HG02759 (cell line): Measurements from ENCODE around the gene BSG.

Source experiments
- ATAC-seq: cut with Tn5 transposase; IDR thresholded peaks from one replicate; pipeline ENCODE4 v1.9.1; 2021; ENCODE audit warnings: mild to moderate bottlenecking, moderate library complexity; ENCODE audit not compliant: unreplicated experiment

The BSG gene

GRCh38 chr19:539429-540030, 32.9 kb upstream of the BSG start:
- no peak for ATAC-seq

- ATAC-seq = no peak
Observed at GRCh38 chr19:540867-541637, 31.3 kb upstream of the BSG start.

DNA sequence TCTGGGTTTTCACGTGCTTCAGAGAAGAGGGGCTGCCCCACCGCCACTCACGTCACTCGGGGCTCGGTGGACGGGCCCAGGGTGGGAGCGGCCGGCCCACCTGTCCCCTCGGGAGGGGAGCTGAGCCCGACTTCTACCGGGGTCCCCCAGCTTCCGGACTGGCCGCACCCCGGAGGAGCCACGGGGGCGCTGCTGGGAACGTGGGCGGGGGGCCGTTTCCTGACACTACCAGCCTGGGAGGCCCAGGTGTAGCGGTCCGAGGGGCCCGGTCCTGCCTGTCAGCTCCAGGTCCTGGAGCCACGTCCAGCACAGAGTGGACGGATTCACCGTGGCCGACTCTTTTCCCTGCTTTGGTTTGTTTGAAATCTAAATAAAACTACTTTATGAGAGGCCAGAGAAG, 30.7 kb upstream of the BSG start:
- ATAC-seq = no peak

- ATAC-seq = no peak
Observed at GRCh38 chr19:542173-542866, 30.1 kb upstream of the BSG start.

DNA sequence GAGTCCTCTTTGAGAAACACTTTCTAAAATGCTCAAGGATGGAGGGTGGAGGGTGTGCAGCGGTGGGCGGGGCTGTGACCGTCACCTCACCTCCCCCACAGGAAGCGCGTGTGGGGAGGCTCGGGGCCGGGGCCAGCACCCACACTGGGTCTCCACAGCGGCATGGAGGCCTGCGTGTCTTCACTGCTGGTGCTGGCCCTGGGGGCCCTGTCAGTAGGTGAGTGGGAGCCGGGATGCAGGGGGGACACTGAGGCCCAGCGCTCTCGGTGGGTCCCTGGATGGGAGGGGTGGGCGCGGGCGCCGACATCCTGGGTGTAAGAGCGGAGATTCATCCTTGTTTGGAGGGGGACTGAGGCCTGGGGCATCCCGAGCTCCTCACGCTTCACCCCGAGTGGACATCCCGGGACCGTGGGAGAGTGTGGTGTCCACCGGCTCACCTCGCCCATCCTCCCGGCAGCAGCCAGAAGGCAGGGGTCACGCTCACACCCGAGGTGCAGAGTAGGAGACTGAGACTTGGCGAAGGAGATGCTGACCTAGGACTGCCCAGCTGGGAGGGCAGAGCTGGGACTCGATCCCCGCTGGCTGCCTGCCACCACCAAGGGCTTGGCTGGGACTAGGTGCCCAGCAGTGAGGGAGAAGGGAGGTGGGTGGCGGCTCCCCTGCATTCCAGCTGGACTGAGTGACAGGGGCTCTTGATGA, 28.3 kb upstream of the BSG start, which contains the start of gene GZMM:
GZMM (plus strand) TSS at position 144 of the 699 bp plus-strand sequence; CDS start at position 163, 19 bp downstream.
- no peak for ATAC-seq

DNA sequence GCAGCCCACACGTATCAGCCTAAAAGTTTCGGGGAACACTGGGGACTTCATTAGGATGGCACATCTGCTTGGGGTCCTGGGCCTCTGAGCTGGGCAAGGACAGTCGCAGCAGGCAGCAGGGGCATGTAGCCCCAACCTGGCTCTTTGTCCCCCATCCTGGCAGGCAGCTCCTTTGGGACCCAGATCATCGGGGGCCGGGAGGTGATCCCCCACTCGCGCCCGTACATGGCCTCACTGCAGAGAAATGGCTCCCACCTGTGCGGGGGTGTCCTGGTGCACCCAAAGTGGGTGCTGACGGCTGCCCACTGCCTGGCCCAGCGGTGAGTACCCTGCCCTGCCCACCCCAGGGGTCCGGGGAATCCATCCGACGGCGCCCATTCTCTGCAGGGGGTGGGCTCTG, 25.3 kb upstream of the BSG start:
- ATAC-seq = no peak

GRCh38 chr19:547836-548720, 24.3 kb upstream of the BSG start:
- no peak for ATAC-seq

- no peak for ATAC-seq
Observed at GRCh38 chr19:548886-549830, 23.2 kb upstream of the BSG start.

GRCh38 chr19:554817-555216, 17.6 kb upstream of the BSG start:
- no peak for ATAC-seq

DNA sequence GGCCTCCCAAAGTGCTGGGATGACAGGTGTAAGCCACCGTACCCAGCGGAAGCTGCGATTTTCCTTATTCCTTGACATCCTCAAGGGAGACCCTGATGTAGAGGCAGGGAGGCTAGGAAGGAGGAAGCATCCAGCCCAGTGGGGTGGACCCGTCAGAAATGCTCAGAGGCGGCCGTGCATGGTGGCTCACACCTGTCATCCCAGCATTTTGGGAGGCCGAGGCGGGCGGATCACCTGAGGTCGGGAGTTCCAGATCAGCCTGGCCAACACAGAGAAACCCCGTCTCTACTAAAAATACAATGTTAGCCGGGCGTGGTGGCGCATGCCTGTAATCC, 17.0 kb upstream of the BSG start:
- ATAC-seq = no peak

- ATAC-seq = no peak
Observed at GRCh38 chr19:556611-557382, 15.6 kb upstream of the BSG start.

DNA sequence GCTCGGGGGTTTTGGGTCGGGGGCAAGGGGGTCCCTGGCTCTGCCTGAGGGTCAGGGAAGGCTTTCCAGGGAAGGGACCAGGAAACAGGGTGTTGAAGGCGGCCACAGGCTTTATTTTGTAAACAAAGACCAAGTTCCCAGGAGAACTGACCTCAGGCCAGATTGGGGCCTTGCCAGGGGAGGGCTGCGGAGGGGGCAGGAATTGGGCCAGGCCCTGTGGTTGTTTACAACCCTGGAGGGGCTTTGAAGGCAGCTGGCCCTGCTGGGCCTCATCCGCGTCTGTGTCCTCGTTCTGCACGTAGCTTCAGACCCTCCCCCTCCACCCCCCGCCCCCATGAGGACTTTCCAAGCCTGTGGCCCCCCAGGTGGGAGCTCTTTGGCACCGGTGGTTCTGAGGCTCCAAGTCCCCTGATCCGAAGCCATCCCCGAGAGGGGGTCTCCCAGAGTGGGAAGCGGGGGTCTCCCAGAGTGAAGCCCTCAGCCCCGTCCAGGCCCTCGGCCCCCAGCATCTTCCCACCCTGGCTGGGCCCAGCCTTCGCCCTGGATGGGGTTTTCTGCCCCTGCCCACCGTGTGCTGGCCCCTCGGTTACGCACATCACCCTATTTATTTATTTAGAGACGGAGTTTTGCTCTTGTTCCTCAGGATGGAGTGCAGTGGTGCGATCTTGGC, 13.5 kb upstream of the BSG start:
- ATAC-seq = no peak

DNA sequence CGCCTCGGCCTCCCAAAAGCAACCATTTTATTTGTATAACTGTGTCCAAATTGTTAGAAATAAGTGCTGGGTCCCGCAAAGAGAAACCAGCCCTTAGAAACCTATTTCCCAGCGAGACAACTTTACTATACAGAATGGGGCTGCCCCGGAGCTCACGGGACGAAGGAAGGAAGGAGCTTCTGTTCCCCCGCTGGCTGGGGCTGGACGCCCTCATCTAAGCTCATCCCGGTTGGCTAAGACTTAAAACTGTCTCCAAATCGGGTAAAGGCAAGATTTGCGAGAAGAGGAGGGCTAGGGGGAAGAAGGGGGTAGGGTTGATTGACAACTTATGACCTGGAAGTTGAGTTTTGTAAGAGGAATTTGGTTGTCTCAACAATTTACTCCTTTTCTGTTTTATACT, 12.3 kb upstream of the BSG start:
- ATAC-seq = no peak

- ATAC-seq = no peak
Observed at GRCh38 chr19:566403-566802, 6.0 kb upstream of the BSG start.

DNA sequence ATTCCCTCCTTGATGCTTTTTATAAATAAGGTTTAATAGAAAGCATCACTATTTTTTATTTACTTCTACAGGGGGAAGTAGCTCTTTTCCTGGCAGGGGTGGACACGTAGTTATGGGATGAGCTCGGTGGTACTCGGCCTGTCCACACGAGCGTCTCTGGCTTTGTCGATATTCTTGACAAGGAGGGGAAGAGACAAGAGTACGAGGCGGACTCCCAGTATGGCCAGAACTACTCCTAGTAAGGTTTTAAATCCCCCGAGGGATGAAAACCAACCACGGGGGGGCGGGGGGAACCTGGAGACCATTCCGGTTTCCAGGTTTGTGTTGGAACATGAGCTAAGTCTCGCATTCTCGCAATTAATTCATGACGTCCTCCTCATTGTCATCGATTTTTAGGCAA, 5.6 kb upstream of the BSG start:
- ATAC-seq = no peak

DNA sequence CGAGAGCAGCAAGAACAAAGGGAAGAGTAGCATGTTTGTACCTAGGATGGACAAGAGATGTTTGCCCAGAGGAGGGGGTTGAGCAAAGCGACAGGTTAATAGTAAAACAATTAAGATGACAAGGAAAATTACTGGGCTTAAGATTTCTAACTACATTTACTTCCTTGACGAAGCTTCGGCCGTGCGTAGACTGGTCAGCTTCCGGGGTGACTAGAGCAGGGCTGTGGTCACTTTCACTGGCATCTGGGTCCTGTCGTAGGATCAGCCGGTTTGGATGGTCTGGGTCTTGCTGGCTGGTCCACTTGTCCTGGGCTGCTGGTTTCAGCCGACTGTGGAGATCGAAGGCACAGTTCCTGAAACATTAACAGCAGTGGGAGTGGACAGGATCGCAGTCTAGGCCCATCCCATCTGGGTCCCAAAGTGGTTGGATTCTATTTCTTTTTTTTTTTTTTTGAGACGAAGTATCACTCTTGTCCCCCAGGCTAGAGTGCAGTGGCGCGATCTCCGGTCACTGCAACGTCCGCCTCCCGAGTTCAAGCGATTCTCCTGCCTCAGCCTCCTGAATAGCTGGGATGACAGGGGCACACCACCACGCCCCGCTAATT, 5.0 kb upstream of the BSG start:
- ATAC-seq = no peak

GRCh38 chr19:570251-570686, 2.1 kb upstream of the BSG start:
- no peak for ATAC-seq
